Left renal pelvis (tissue), 4 donors: Measurements from ENCODE around the gene STMN1. TPM values are rescaled to one million over a fixed set of nuclear protein-coding genes. Genes with fewer than 3 reads are reported as not detected.
A peak's percentile ranks its signal among the peaks of the same experiment; 100 is the strongest.
"Not testable (repeated sequence)": the region's sequence is repeated elsewhere in the genome, so short reads cannot be mapped to it uniquely, and the experiment has no call there.

Experiments used
- DNase-seq, 4 donors: peaks; one replicate each; pipeline ENCODE4 v3.0.0-alpha.2; 2013; ENCODE audit warnings: low read depth in 4 of 4, low spot score in 3 of 4
- polyA plus RNA-seq, 4 donors: library from polyadenylated mRNA; unstranded; fragments of 120-200 nt; gene quantifications; one replicate each; pipeline ENCODE4 v1.2.1, GENCODE V29; 2013; ENCODE audit not compliant: insufficient read length in 4 of 4

Gene STMN1
- 1,000 to 10,000 TPM; 1,009 to 1,484 (median 1,179) TPM for polyA plus RNA-seq

DNA sequence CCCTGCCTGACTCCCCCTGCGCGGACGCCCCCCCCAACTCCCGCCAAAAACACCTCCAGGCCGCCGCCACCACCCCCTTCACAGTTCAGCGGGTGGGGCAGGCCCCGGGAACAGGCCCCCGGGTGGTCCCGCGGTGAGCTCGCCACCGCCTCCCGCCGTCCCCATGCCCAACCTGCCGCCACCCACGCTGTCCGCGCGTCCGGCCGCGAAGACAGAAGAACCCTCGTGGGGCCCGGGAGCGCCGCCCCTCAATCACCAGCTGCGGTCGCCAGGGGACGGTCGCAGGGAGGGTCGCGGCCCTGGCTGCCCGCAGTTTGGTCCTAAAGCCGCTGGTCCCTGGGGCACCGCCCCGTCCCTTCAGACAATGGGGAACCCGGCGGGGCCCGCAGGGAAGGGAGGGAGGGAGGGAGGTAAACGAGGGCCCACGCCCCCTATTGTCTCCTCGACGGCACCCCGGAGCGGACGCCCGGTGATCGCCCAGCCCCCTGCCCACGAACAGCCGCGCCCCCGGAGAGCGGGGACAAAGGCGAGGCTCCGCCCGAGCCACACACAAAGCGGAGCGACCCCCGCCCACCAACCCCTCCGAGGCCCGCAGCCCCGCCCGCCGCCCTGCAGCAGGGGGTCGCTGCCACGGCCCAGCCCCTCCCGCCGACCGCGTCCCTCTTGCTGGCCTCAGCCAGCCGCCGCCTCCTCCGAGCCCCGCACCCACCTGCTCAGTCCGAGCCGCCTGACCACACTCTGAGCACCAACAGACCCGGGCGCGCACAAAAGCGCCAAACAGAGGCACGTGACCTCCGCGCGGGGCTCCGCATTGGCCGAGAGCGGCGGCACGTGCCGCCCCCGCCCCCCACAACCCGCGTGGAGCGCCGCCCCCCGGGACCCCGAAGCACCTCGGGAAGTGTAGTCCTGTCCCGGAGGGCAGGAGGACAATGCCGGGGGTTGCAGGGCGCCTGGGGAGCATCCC lies at the start of gene STMN1:
Gene STMN1 (minus strand): TSS at position 740 of the 964 bp plus-strand sequence. CDS start 1,743 bp downstream, outside the sequence.
- peak; percentile 84 to 92 (median 89) for DNase-seq

DNA sequence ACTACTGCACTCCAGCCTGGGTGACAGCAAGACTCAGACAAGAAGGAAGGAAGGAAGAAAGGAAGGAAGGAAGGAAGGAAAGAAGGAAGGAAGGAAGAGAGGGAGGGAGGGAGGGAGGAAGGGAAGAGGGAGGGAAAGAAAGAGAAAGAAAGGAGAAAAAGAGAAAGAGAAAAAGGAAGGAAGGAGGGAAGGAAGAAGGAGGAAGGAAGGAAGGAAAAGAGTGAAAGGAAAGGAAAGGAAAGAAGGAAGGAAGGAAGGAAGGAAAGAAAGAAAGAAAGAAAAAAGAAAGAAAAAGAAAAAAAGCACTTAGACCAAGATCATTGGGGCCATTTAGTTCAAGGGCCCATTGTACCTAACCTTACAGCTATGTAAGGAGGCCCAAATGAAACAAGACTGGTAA lies 49.3 kb upstream of the STMN1 start:
- no peak for DNase-seq

DNA sequence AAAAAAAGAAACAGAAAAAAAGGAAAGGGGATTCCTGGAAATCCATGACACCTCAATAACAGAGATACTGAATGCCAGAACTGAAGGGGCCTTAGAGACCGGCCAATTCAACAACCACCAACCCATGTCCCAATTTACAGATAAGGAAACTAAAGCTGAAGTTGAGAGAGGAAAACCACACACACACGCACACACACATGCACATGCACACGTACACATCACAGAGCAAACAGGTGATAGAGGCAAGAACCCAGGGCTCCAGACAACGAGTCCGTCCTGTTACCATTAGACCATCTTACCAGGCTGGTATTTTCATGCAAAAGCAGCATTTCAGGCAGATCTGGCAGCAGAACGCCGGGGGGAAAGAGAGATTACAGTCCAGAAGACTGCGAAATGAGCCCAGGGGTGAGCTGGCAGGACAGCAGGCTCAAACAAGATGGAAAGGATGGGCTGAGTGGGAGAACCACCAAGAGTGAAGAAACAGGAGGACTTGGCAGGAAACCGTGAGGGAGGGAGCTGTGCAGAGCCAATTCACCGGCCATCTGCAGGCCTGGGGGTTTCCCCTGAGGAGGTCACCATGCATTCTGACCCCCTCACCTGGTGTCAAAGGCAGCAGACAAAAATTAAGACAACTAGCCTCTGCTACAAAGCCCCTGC lies 48.2 kb upstream of the STMN1 start:
- no peak for DNase-seq

DNA sequence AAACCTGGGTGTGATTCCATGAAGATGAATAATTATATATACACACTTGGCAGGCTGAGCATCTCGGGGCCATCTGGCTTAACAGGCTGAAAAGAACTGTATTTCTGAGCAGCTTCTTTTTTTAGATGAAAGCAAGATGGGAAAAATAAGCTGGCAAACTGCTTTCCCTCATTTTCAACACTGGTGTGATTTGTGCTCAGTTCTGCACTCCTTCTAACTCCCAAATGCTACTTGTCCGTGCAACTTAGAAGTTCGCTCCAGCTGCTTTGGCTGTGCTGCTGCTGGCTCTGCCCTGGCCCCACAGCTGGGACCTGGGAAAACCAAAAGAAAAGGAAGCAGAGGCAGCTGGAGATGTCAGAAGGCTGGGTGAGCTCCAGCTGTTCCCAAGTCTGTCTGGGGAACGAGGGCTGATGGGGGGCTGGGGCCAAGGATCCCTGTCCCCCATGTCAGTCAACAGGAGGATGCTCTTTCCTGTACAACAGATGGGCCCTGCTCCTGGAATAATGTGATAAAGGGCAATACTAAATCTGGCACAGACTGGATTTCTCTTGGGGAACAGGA lies 46.7 kb upstream of the STMN1 start:
- peak; percentile 41 to 66 (median 56) for DNase-seq

DNA sequence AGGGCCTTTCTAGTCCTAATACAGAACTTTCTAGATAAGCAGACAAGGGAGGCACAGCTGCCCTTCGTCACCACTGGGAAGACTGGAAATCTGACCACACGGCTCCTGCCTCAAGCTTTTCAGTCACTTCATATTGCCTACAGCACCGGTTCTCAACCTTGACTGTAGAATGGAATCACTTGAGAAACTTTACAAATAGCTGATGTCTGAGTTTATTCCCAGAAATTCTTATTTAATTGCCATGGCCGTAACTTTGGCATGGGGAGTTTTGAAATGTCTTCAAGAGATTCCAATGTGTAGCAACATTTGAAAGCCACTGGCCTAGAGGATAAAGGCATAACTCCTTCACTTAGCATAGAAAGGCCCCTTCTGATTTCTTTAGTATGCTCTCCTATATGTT lies 42.4 kb upstream of the STMN1 start:
- no peak for DNase-seq

DNA sequence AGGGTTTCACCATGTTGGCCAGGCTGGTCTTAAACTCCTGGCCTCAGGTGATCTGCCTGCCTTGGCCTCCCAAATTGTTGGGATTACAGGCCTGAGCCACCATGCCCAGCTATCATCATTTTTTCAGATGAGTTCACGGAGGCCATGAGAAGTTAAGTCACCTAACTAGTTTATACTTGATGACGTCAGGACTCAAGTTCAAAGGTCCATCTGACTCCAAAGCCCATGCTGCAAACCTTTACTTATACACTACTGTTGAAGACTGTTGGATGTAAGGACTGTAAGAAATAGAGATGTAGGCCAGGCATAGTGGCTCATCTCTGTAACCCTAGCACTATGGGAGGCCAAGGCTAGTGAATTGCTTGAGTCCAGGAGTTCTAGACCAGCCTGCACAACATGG lies 40.8 kb upstream of the STMN1 start:
- no peak for DNase-seq

DNA sequence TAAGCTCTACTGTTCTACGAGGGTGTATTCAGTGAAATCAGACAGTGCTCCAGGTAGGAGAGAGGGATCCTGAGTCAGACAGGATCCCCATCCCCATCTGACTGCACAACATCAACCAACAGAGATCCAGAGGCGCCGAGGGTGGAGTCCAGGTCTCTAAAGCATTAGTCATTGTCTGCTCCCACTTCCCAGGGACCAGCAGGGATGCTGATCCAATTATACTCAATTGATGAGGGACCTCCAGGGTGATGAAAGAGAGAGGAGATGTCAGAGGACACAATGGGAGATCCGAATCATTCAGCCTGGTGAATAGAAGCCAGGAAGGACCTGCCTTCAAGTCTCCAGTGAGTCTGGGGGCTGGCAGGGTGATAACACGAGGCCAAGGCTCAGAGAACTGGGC lies 39.5 kb upstream of the STMN1 start:
- no peak for DNase-seq

DNA sequence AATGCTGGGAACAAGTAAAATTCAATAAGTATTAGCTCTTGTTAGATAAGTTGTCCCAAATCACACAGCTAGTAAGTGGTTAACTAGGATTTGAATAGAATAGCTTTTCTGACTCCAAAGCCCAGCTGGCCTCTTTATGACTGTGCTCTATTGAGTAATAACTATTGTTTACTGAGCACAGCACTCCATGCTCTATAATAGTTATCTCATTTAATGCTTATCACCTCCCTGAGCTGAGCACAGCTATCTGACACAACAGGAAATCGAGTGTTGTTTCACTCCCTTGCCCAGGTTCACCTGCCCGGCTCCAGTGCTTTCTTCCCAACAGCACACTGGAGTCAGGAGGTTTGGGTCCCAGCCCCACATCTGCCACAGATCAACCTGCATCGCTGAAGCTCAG lies 38.8 kb upstream of the STMN1 start:
- no peak for DNase-seq

DNA sequence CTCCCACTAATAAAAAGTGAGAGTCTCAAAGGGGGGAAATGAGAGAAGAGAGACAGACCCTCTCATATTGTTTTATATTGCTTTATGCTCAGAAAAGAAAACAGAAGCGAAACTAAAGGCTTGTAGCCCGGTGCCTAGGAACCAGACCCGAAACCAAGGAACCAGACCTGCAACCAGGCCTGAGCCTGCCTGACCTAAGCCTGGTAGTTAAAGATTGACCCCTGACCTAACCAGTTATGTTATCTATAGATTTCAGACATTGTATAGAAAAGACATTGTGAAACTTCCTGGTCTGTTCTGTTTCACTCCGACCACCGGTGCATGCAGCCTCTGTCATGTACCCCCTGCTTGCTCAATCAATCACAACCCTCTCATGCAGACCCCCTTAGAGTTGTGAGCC lies 37.3 kb upstream of the STMN1 start:
- DNase-seq, result not testable (repeated sequence)

DNA sequence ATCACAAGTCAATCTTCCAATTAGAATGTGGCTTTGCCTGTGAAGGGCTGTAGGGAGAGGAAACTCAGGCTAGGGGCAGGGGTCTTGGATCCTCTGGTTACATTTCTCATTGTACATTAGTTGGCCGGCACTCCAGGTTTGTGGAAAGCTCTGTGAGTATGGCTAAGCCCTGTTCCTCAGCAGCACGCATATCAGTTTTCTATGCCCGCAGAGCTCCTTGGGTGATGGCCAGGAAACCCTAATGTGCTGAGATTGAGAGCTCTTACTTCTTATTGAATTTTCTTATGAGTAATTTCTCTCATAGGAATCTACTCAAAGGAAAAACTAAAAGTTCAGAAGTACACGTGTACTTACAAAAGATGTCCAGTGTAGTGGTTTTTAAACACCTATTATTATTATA lies 30.7 kb upstream of the STMN1 start:
- no peak for DNase-seq

DNA sequence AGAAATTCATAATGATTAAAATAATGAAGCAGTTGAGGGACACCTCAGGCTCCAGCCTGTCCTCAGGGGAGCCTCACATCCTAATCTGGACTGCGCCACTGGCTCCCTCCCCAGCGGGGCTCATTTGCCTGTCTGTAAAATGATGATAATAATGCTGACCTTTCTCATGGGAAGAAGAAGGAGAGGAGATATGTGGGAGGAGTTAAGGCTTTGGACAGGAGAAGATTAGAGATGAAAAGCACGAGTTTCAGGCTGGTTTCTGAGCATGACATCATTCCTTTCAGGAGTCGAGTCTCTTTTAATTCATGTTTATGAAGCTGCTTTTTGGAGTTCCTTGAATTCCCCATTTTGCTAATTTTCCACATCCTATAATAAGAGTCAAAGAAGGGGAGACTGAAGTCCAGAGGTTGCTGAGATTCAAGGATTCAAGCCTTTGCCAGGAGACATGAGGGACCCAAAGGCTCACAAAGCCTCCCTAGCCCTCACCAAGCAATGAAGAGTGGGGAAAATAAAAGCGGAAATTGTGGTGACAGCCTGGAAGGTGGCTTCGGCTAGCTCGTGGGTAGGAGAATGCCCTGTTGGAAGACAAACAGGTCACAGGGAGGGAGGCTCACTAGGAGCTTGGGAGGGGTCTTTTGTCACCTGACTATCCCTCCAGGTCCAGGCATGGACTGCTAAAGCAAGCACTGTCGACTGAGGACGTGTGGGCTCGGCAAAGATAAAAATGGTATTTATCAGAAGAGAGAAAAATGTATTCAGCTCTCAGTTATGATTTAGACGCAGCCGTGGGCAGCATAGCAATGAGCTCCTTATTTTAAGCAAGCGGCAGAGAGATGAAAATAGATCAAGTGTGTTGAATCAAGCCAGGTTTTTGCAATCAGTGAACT lies 27.5 kb upstream of the STMN1 start:
- DNase-seq, result no peak

DNA sequence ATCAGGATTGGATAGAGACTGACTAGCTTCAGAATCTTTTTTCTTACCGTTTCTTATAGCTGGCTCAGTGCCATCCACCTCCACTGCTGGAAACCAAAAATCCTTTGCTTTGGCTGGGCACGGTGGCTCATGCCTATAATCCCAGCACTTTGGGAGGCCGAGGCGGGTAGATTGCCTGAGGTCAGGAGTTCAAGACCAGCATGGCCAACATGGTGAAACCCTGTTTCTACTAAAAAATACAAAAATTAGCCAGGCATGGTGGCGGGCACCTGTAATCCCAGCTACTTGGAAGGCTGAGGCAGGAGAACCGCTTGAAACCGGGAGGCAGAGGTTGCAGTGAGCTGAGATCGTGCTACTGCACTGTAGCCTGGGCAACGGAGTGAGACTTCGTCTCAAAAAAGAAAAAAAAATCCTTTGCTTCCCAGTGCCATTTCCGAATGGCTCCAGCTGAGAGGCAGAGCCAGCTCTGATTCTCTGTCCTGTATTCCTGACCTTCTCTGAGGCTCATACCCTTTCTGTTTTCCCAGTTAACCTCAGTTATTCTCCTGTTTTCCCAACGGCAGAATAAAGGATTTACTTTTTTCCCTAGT lies 26.7 kb upstream of the STMN1 start:
- not testable (repeated sequence) for DNase-seq

DNA sequence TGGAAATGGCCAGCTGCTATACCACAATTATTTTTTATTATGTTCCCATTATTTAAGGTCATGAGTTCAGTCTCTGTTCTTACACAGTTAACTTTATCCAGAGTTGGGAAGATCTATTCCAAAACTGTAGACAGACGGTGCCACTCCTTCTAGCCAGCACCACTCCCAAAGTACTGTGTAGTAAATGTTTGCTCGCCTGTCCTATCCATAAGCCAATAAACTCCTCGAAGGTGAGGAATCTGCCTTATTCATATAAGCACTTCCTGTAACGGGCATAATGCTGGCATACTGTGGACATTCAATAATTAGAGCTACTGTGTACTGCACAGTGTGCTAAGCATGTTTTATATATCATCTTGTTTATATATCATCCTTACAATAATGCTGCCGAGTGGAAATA lies 26.1 kb upstream of the STMN1 start:
- DNase-seq, result no peak

DNA sequence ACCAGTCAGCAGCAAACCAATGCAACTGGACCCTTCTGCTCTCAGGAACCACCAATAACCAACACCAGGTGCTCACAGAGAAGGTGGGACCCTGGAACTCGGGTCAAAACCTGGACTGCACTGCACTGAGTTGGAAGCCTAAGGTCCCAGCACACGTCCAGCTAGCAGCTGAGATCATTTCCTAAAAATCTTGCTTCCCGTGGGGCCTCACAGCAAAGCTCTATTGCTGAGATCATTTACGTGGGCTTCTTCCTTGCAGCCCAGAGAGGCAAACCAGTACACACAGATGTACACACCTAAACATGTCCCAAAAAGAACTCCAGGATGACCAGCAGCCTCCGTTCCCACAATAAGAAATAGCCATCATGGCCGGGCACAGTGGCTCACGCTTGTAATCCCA lies 22.8 kb upstream of the STMN1 start:
- no peak for DNase-seq

DNA sequence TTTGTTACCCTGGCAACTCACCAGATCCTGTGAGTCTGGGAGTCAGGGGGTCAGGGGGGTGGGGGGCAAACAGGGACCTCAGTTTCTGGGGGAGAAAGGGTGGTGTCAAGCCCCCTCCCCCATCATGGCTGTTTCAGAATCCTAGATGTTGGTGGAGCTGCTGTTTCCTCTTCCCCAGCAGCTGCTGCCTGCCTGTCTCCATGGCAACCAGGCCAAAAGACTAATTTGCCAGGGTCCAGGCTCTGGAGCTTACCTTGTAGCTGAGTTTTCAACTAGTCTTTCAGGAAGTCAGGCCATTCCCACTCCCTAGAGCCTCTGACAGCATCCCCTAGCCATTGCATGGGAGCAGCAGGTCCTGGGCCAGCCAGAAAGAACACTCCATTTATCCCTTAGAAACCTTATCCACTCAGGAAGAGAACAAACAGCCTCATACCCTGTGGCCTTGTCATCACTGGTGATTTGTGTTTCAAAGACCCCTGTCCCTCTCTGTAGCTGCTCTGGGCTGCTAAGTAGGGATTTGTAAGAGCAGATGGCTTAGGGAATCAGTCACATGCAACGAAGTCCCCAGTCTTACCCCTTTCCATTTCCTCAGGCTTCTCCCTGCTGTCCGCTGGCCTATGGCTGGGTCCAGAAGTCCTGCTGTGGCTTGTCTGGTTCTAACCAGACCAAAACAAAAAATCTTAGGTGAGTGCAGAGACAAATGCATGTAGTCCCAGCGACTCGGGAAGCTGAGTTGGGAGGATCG lies 21.5 kb upstream of the STMN1 start:
- DNase-seq, result peak in 1 of 4 donors; percentile 20

DNA sequence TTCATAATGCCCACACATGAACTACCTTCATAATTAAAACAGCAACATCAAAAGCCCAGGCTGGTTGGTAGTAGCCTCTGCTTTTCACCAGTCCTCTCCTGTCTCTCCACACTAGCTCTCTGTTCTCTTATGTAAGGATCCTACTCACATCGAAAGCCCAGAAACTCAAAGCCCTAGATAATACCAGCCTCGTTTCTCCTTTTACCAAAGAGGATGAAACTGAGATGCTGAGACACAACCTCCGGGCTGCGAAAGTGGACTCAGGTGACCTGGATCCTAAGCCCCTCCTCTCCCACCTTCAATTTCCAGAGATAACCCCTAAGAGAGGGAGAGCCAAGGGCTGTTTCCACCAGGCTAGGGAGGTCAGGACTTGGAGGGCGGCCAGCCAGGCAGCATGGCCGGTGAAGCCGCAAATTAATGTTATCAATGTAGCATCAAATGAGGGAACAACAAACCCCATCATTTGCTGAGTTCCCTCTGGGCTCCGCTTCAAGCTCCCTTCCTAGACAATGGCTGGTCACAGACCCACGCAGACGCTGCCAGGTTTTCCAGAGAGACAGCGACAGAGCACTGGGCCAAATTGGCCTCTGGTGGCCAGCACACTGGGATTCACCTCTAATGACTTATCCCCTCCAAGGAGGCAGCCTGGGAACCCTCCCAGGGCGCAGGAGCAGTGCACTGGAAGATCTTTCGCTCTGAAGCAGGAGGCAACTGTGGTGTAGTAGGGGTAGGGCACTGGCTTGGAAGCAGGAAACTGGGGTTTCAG lies 20.7 kb upstream of the STMN1 start:
- no peak for DNase-seq

DNA sequence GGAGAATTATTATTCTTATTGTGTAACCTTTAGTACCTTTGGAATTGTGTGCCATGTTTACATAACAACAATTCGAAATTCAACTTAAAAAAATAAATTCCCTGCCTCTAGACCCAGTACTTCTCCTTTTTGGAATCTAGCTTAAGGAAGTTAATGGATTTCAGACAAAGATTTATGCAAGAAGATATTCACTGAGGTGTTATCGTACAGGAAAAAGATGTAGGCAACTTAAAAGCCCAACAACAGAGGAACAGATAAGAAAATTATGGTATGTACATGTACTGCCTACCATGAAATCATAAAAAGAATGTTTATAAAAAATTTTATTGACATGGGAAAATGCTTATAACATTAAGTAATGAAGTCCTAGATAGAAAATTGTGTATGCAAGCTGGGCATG lies 18.2 kb upstream of the STMN1 start:
- DNase-seq, result no peak

DNA sequence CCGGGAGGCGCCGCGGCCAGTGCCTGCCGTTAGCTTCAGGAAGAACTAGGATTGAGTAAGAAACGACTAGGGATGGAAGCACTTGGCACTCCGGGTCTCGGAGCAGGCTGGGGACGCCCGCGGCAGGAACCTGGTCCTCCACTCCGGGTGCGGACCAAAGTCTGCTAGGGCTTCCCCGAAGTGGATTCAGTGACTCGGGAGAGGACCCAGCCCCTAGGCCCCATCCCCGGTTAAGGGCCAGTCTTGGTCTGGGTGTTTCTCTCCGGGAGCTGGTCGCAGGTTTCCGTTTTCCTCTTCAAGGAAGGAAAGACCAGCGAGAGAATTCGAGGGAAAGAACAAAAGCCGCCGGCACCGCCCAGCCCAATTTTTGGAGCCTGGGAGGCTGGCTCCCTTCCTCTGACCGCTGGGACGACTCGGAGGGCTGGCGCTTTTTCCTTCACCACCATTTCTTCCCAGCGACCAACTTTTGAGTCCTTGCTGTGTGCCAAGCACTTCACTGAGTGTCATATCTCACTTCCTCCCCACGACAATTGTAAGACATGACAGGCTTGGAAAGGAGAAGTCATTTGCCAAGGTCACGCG lies 16.8 kb upstream of the STMN1 start:
- DNase-seq, result peak in 2 of 4 donors; percentile 19 to 24
